Activated CD4-positive, alpha-beta memory T cell treated with anti-CD3 and anti-CD28 coated beads, Interleukin-2, amount 10 ng/mL, durations not matched to agents 7 days and 5 days (primary cell): ENCODE measurements around the gene FLVCR2. TPM values are rescaled to one million over a fixed set of nuclear protein-coding genes. Genes with fewer than 3 reads are reported as not detected.
"Not testable (repeated sequence)": the region's sequence is repeated elsewhere in the genome, so short reads cannot be mapped to it uniquely, and the experiment has no call there.

Source experiments
- CTCF ChIA-PET: fragments of 350-600 bp; sonication (Branson Sonifier 250); formaldehyde crosslinking; loops from one replicate; lab custom pipeline; 2021; ENCODE audit warnings: antibody characterized with exemption, inconsistent platforms; lab: Charles Lee
- POLR2A ChIA-PET: fragments of 350-600 bp; sonication (Branson Sonifier 250); formaldehyde crosslinking; loops from one replicate; lab custom pipeline; 2021; ENCODE audit warnings: antibody characterized with exemption; lab: Charles Lee
- DNase-seq: peaks from one replicate; pipeline ENCODE4 v3.0.0-alpha.2; 2020
- H3K27ac Mint-ChIP-seq: one replicate; pipeline ENCODE4 v1.8.0; 2021; ENCODE audit warnings: mild to moderate bottlenecking, mixed read lengths
- H3K27me3 Mint-ChIP-seq: one replicate; pipeline ENCODE4 v1.8.0; 2021; ENCODE audit warnings: mixed read lengths
- H3K36me3 Mint-ChIP-seq: one replicate; pipeline ENCODE4 v1.8.0; 2021; ENCODE audit warnings: low read depth, mixed read lengths
- H3K4me1 Mint-ChIP-seq: one replicate; pipeline ENCODE4 v1.8.0; 2021; ENCODE audit warnings: mixed read lengths
- H3K4me3 Mint-ChIP-seq: one replicate; pipeline ENCODE4 v1.8.0; 2021; ENCODE audit warnings: mild to moderate bottlenecking, mixed read lengths
- H3K9me3 Mint-ChIP-seq: one replicate; pipeline ENCODE4 v1.8.0; 2021; ENCODE audit warnings: mixed read lengths
- total RNA-seq, 2 experiments: library from RNA; stranded (reverse); gene quantifications; one replicate each; pipeline ENCODE4 v1.2.3, GENCODE V29; 2021

The FLVCR2 gene
- total RNA-seq, 2 experiments from 2014 or later: 1.3 to 3.0 TPM

DNA sequence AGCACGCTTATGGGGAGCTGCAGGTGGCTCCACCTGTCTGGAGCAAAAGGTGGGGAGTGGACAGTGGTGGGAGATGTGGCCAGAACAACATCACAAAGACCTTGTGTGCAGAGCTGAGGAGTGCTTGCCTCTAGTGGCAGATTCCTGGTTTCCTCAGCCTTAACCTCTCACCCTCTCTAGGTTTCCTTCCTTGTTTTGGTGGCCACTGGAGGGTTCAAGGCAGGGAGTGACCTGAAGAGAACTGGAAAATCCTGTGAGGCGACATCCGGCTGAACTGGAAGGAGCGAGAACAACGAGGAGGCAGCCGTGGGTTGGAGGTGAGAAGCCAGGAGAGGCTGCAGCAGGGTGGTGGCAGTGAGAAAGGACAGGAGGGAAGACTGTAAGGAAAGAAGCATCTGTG is 6.3 kb upstream of the FLVCR2 start:
- Mint-ChIP-seq H3K27me3 (no peaks in the 10 kb centered on the region), H3K4me1 (peaks cover 37% of the 10 kb centered on the region), H3K36me3 (peaks cover 4% of the 10 kb centered on the region), H3K4me3 (no peak overlapping the region), H3K27ac (no peak overlapping the region), H3K9me3 (no peaks in the 10 kb centered on the region)
- ChIA-PET POLR2A (interaction anchor here (0.7 to 0.8 kb wide), 2 partner anchors 11 to 32 kb away, joined by 3 to 4 read pairs; no protein-coding TSS in a partner anchor), CTCF (interaction anchor here (1.8 kb wide), 1 partner anchor 10 kb away, joined by 9 read pairs; no protein-coding TSS in a partner anchor)
- DNase-seq: no peak

DNA sequence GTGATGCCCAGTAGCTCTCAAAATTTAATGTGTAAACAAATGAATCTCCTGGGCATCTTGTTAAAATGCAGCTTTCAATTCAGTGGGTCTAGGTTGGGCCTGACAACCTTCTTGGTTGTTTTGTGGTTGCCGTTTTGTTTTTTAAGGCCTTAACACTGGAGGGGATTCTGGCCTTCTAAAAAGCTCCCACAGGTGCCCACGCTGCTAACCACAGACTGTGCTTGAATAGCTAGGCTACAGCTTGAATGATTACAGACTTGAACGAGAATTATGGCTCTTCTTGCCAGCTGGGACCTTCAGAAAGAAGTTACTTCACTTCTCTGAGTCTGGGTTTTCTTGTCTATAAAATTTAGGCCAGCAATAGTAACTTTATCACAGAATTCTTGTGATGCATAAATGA is 1.3 kb upstream of the FLVCR2 start:
- Mint-ChIP-seq H3K27ac (no peak overlapping the region), H3K9me3 (no peaks in the 10 kb centered on the region), H3K36me3 (peaks cover 4% of the 10 kb centered on the region), H3K4me3 (no peak overlapping the region), H3K27me3 (no peaks in the 10 kb centered on the region), H3K4me1 (peaks cover 22% of the 10 kb centered on the region)
- ChIA-PET CTCF (interaction anchor here (0.6 to 9.2 kb wide), 29 partner anchors 9 to 405 kb away, joined by 3 to 185 read pairs (median 4); partner anchors contain the start of genes BATF, ERG28, TGFB3 and TTLL5), POLR2A (interaction anchor here (0.6 to 2.1 kb wide), 6 partner anchors 8 to 84 kb away, joined by 3 to 7 read pairs (median 4); partner anchors contain the start of genes ERG28 and TTLL5)
- DNase-seq: no peak

DNA sequence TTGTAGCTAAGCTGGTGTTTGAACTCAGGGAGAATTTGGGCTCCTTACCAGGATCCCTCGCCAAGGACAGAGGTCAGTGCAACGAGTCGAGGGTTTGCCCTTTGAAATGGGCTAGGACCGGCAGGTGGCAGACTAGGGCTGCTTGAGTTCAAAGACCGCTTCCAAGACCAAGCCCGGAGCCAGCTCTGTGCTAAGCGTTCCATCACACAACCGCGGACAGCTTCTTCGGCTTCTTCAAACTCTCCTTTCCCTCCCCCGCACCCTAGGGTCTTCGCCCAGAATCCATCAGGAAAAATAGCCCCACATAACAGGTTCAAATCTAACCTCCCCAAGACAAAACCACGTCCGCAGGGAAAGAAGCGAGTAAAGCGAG is 705 bp upstream of the FLVCR2 start:
- Mint-ChIP-seq H3K4me3 (peak overlapping the region; percentile 81), H3K27ac (peak overlapping the region; percentile 13), H3K9me3 (no peaks in the 10 kb centered on the region), H3K36me3 (no peaks in the 10 kb centered on the region), H3K4me1 (peaks cover 22% of the 10 kb centered on the region), H3K27me3 (no peaks in the 10 kb centered on the region)
- POLR2A ChIA-PET: interaction anchor here (0.6 to 2.1 kb wide), 6 partner anchors 9 to 83 kb away, joined by 3 to 7 read pairs (median 4); partner anchors contain the start of genes ERG28 and TTLL5
- CTCF ChIA-PET: interaction anchor here (0.6 to 9.2 kb wide), 29 partner anchors 9 to 405 kb away, joined by 3 to 185 read pairs (median 4); partner anchors contain the start of genes BATF, ERG28, TGFB3 and TTLL5
- peak; percentile 79 for DNase-seq

DNA sequence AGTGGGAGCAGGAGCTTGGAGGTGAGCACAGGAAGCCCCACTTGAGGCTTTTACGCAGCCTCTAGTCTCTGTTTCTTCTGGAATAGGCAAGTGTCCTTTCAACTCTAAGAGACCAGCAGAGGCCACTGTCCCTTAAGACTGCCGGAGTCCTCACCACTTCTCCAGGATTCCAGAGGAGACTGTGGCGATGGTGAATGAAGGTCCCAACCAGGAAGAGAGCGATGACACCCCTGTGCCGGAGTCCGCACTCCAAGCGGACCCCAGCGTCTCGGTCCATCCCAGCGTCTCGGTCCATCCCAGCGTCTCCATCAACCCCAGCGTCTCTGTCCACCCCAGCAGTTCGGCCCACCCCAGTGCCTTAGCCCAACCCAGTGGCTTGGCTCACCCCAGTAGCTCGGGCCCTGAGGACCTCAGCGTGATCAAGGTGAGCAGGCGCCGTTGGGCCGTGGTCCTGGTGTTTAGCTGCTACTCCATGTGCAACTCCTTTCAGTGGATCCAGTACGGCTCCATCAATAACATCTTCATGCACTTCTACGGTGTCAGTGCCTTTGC is 442 bp downstream of the FLVCR2 start:
- Mint-ChIP-seq H3K27me3 (no peaks in the 10 kb centered on the region), H3K27ac (no peak overlapping the region), H3K9me3 (no peaks in the 10 kb centered on the region), H3K36me3 (no peaks in the 10 kb centered on the region), H3K4me3 (peak overlapping the region; percentile 81), H3K4me1 (peaks cover 22% of the 10 kb centered on the region)
- DNase-seq: no peak
- POLR2A ChIA-PET: interaction anchor here (1.1 to 2.1 kb wide), 2 partner anchors 10 to 82 kb away, joined by 3 to 6 read pairs; partner anchors contain the start of genes ERG28 and TTLL5
- CTCF ChIA-PET: interaction anchor here (0.6 to 9.2 kb wide), 5 partner anchors 10 to 403 kb away, joined by 5 to 185 read pairs (median 22); partner anchors contain the start of genes ERG28, TGFB3 and TTLL5

DNA sequence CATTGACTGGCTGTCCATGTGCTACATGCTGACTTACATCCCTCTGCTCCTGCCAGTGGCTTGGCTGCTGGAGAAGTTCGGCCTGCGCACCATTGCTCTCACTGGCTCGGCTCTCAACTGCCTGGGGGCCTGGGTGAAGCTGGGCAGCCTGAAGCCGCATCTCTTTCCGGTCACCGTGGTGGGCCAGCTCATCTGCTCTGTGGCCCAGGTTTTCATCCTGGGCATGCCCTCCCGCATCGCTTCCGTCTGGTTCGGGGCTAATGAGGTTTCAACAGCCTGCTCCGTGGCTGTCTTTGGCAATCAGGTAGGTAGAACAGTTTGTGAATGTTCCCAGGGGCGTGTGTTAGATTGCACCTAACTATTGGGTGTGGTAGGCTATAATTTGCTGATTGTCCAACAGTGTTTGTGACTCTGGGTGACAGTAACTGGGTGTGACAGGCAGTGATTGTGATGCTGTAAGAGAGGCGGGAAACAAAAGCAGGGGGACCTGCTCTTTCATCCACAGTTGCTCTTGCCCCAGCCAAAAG is 981 bp downstream of the FLVCR2 start:
- no peaks in the 10 kb centered on the region for H3K9me3 Mint-ChIP-seq
- H3K36me3 Mint-ChIP-seq: no peaks in the 10 kb centered on the region
- peaks cover 22% of the 10 kb centered on the region for H3K4me1 Mint-ChIP-seq
- peak overlapping the region; percentile 81 for H3K4me3 Mint-ChIP-seq
- no peak overlapping the region for H3K27ac Mint-ChIP-seq
- no peak for DNase-seq
- CTCF ChIA-PET: interaction anchor here (3.1 to 9.2 kb wide), 2 partner anchors 19 to 74 kb away, joined by 22 to 185 read pairs; partner anchors contain the start of genes ERG28 and TTLL5
- POLR2A ChIA-PET: interaction anchor here (1.1 kb wide), 1 partner anchor 10 kb away, joined by 3 read pairs; no protein-coding TSS in a partner anchor
- no peaks in the 10 kb centered on the region for H3K27me3 Mint-ChIP-seq

DNA sequence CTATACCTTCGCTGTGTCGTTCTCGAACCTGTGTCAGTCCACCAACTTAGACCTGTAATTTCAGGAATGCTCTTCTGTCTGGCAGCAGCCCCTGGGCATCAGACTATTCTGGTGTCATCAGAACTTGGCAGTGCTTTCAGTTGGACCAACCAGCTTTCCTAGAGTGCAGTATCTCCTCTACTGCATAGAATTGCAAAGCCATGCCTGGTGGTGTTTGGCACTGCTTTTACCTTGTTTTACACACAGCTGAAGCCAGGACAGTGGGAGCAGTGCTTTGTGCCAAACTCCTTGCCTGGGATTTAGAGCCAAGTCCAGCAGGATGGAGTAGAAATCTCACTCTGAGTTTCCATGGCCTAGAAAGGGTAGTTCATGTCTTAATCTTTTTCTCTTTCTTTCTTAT is 1.5 kb downstream of the FLVCR2 start:
- H3K9me3 Mint-ChIP-seq: no peaks in the 10 kb centered on the region
- no peaks in the 10 kb centered on the region for H3K36me3 Mint-ChIP-seq
- no peaks in the 10 kb centered on the region for H3K27me3 Mint-ChIP-seq
- no peak for DNase-seq
- peak overlapping the region; percentile 81 for H3K4me3 Mint-ChIP-seq
- no peak overlapping the region for H3K27ac Mint-ChIP-seq
- peaks cover 22% of the 10 kb centered on the region for H3K4me1 Mint-ChIP-seq
- ChIA-PET CTCF (interaction anchor here (9.2 kb wide), 1 partner anchor 74 kb away, joined by 185 read pairs; the partner anchor contains the start of genes ERG28 and TTLL5), POLR2A (no interaction called here)

- ChIA-PET POLR2A (no interaction called here), CTCF (no interaction called here)
- H3K4me1 Mint-ChIP-seq: no peaks in the 10 kb centered on the region
Observed at GRCh38 chr14:75587388-75587787, 9.0 kb downstream of the FLVCR2 start.

GRCh38 chr14:75589931-75590330 is 11.5 kb downstream of the FLVCR2 start:
- ChIA-PET POLR2A (no interaction called here), CTCF (no interaction called here)
- H3K4me3 Mint-ChIP-seq: no peak overlapping the region
- no peaks in the 10 kb centered on the region for H3K4me1 Mint-ChIP-seq
- DNase-seq: no peak
- H3K27me3 Mint-ChIP-seq: no peaks in the 10 kb centered on the region
- peaks cover 4% of the 10 kb centered on the region for H3K36me3 Mint-ChIP-seq
- no peak overlapping the region for H3K27ac Mint-ChIP-seq
- peaks cover 5% of the 10 kb centered on the region for H3K9me3 Mint-ChIP-seq

More at GRCh38 chr14:75587388-75587787, 9.0 kb downstream of the FLVCR2 start:
- no peak overlapping the region for H3K4me3 Mint-ChIP-seq
- H3K27ac Mint-ChIP-seq: no peak overlapping the region
- peaks cover 2% of the 10 kb centered on the region for H3K9me3 Mint-ChIP-seq
- no peaks in the 10 kb centered on the region for H3K27me3 Mint-ChIP-seq
- DNase-seq: no peak
- no peaks in the 10 kb centered on the region for H3K36me3 Mint-ChIP-seq

- Mint-ChIP-seq H3K9me3 (peaks cover 5% of the 10 kb centered on the region), H3K27me3 (no peaks in the 10 kb centered on the region), H3K27ac (no peak overlapping the region), H3K4me3 (no peak overlapping the region), H3K36me3 (peaks cover 4% of the 10 kb centered on the region), H3K4me1 (no peaks in the 10 kb centered on the region)
- DNase-seq: no peak
- ChIA-PET CTCF (no interaction called here), POLR2A (no interaction called here)
Observed at GRCh38 chr14:75591331-75591946, 13.0 kb downstream of the FLVCR2 start.

- Mint-ChIP-seq H3K4me3 (no peak overlapping the region), H3K9me3 (peaks cover 5% of the 10 kb centered on the region), H3K36me3 (peaks cover 4% of the 10 kb centered on the region), H3K4me1 (no peaks in the 10 kb centered on the region), H3K27ac (no peak overlapping the region), H3K27me3 (no peaks in the 10 kb centered on the region)
- ChIA-PET POLR2A (no interaction called here), CTCF (no interaction called here)
- DNase-seq: no peak
Observed at GRCh38 chr14:75591987-75592575, 13.7 kb downstream of the FLVCR2 start.

GRCh38 chr14:75595226-75595625 is 16.8 kb downstream of the FLVCR2 start:
- Mint-ChIP-seq H3K4me1 (no peaks in the 10 kb centered on the region), H3K27ac (no peak overlapping the region), H3K36me3 (peaks cover 4% of the 10 kb centered on the region), H3K9me3 (peaks cover 5% of the 10 kb centered on the region), H3K4me3 (no peak overlapping the region), H3K27me3 (no peaks in the 10 kb centered on the region)
- DNase-seq: no peak
- ChIA-PET CTCF (no interaction called here), POLR2A (no interaction called here)

- DNase-seq: no peak
- Mint-ChIP-seq H3K9me3 (peaks cover 4% of the 10 kb centered on the region), H3K27me3 (no peaks in the 10 kb centered on the region), H3K36me3 (peaks cover 4% of the 10 kb centered on the region), H3K27ac (no peak overlapping the region), H3K4me1 (no peaks in the 10 kb centered on the region), H3K4me3 (no peak overlapping the region)
- ChIA-PET POLR2A (no interaction called here), CTCF (no interaction called here)
Observed at GRCh38 chr14:75597149-75597548, 18.7 kb downstream of the FLVCR2 start.

DNA sequence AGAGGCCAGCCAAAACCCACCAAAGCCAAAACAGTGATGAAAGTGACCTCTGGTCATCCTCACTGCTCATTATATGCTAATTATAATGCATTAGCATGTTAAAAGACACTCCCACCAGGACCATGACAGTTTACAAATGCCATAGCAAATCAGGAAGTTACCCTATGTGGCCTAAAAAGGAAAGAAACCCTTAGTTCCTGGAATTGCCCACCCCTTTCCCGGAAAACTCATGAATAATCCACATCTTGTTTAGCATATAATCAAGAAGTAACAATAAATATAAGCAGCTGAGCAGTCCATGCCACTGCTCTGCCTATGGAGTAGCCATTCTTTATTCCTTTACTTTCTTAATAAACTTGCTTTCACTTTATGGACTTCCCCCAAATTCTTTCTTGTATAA is 21.7 kb downstream of the FLVCR2 start:
- DNase-seq, H3K27ac Mint-ChIP-seq, POLR2A ChIA-PET, H3K27me3 Mint-ChIP-seq, H3K4me1 Mint-ChIP-seq, H3K36me3 Mint-ChIP-seq, H3K9me3 Mint-ChIP-seq, CTCF ChIA-PET, H3K4me3 Mint-ChIP-seq: not testable (repeated sequence)
